Vagina (tissue), 2 donors: Measurements from ENCODE around the gene PTPRK.

Experiments
- CTCF ChIP-seq, 3 experiments: fragments of 450-650 bp in 2 of 3; fragments of 200-600 bp in 1 of 3; sonication (generic) in 1 of 3; IDR thresholded peaks; one replicate each; pipeline ENCODE4 v1.5.1; 2017 to 2019; ENCODE audit warnings: antibody characterized with exemption in 3 of 3, mild to moderate bottlenecking in 2 of 3, moderate library complexity in 2 of 3
- POLR2A ChIP-seq, 2 donors: fragments of 450-650 bp; IDR thresholded peaks; one replicate each; pipeline ENCODE4 v1.6.1; 2017; ENCODE audit warnings: antibody characterized with exemption in 2 of 2, mild to moderate bottlenecking in 2 of 2, moderate library complexity in 2 of 2
- POLR2AphosphoS5 ChIP-seq, 2 donors: sonication (generic); formaldehyde crosslinking; IDR thresholded peaks; one replicate each; pipeline ENCODE4 v1.9.0; 2017; ENCODE audit warnings: antibody characterized with exemption in 2 of 2, mild to moderate bottlenecking in 2 of 2, low read depth in 1 of 2; ENCODE audit not compliant: insufficient read depth in 1 of 2

DNA sequence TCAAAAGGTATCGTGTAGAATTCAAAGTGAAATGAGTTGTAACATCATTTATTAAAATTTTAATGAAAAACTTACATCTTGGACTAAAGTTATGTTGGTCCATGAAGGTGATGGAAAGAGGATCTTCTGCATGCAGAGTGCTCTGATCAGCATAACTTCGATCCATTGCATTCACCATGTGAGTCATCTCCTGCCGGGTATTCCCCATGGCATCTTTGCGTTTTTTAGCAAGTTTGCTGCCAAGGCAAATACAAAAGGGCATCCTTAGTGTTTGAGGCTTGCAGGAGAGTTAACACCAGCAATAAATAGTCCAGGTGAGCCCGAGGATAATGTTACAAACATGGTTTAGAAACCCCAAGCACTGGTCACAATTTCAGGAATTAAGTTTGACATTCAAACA lies 515.4 kb downstream of the PTPRK start:
- TF ChIP-seq POLR2A (IDR thresholded peaks at IDR 0.05) (no peak), CTCF (IDR thresholded peaks at IDR 0.05) (no peak), POLR2AphosphoS5 (IDR thresholded peaks at IDR 0.05; ENCODE audit: insufficient read depth in 1 of 2, low read depth in 1 of 2) (no peak)
